ENCODE results near the gene PPARG.
"Not testable (repeated sequence)": the region's sequence is repeated elsewhere in the genome, so short reads cannot be mapped to it uniquely, and the experiment has no call there.

The PPARG gene

GRCh38 chr3:12479198-12479597 lies 190.3 kb downstream of the PPARG start:
- not testable (repeated sequence) for H3K4me3 ChIP-seq (ENCODE audit: low read depth in 1 of 5, low read length in 5 of 5); H3K9ac ChIP-seq (ENCODE audit: low read length in 5 of 5); H3K9me3 ChIP-seq (ENCODE audit: control insufficient read depth in 5 of 5, low read length in 5 of 5); H3K27me3 ChIP-seq (ENCODE audit: control insufficient read depth in 5 of 5, insufficient read depth in 4 of 5, low read length in 5 of 5); H3K36me3 ChIP-seq (ENCODE audit: control insufficient read depth in 5 of 5, insufficient read depth in 5 of 5, low read length in 5 of 5)
- peaks cover 11 to 49% (median 42%) of the 10 kb centered on the region in 5 donors for H3K4me1 ChIP-seq (ENCODE audit: control insufficient read depth in 5 of 5, insufficient read depth in 5 of 5, low read length in 5 of 5)
- peak overlapping the region; percentile 45 for H3K27ac ChIP-seq (ENCODE audit: low read depth, low read length)

GRCh38 chr3:12479919-12480427 lies 191.1 kb downstream of the PPARG start:
- peak overlapping the region in 2 of 5 donors; percentile 31 to 45 for H3K9ac ChIP-seq (ENCODE audit: low read length in 5 of 5)
- H3K9me3 ChIP-seq (ENCODE audit: control insufficient read depth in 5 of 5, low read length in 5 of 5): no peaks in the 10 kb centered on the region
- H3K27me3 ChIP-seq (ENCODE audit: control insufficient read depth in 5 of 5, insufficient read depth in 4 of 5, low read length in 5 of 5): no peaks in the 10 kb centered on the region
- peaks cover 12 to 55% (median 47%) of the 10 kb centered on the region in 5 donors for H3K4me1 ChIP-seq (ENCODE audit: control insufficient read depth in 5 of 5, insufficient read depth in 5 of 5, low read length in 5 of 5)
- H3K36me3 ChIP-seq (ENCODE audit: control insufficient read depth in 5 of 5, insufficient read depth in 5 of 5, low read length in 5 of 5): no peaks in the 10 kb centered on the region
- no peak overlapping the region for H3K4me3 ChIP-seq (ENCODE audit: low read depth in 1 of 5, low read length in 5 of 5)
- peak overlapping the region; percentile 45 for H3K27ac ChIP-seq (ENCODE audit: low read depth, low read length)

GRCh38 chr3:12483410-12483809 lies 194.5 kb downstream of the PPARG start:
- no peak overlapping the region for H3K27ac ChIP-seq (ENCODE audit: low read depth, low read length)
- H3K4me1 ChIP-seq (ENCODE audit: control insufficient read depth in 5 of 5, insufficient read depth in 5 of 5, low read length in 5 of 5): peaks cover 13 to 39% (median 35%) of the 10 kb centered on the region in 5 donors
- no peaks in the 10 kb centered on the region for H3K27me3 ChIP-seq (ENCODE audit: control insufficient read depth in 5 of 5, insufficient read depth in 4 of 5, low read length in 5 of 5)
- H3K9ac ChIP-seq (ENCODE audit: low read length in 5 of 5): peak overlapping the region in 2 of 5 donors; percentile 56 to 84
- peaks cover 0 to 3% (median 1%) of the 10 kb centered on the region in 5 donors for H3K36me3 ChIP-seq (ENCODE audit: control insufficient read depth in 5 of 5, insufficient read depth in 5 of 5, low read length in 5 of 5)
- H3K9me3 ChIP-seq (ENCODE audit: control insufficient read depth in 5 of 5, low read length in 5 of 5): no peaks in the 10 kb centered on the region
- H3K4me3 ChIP-seq (ENCODE audit: low read depth in 1 of 5, low read length in 5 of 5): peak overlapping the region; percentile 82 to 93 (median 89)

- Histone ChIP-seq H3K9me3 (ENCODE audit: control insufficient read depth in 5 of 5, low read length in 5 of 5) (no peaks in the 10 kb centered on the region), H3K27me3 (ENCODE audit: control insufficient read depth in 5 of 5, insufficient read depth in 4 of 5, low read length in 5 of 5) (no peaks in the 10 kb centered on the region), H3K4me1 (ENCODE audit: control insufficient read depth in 5 of 5, insufficient read depth in 5 of 5, low read length in 5 of 5) (peaks cover 13 to 37% (median 35%) of the 10 kb centered on the region in 5 donors), H3K4me3 (ENCODE audit: low read depth in 1 of 5, low read length in 5 of 5) (peak overlapping the region; percentile 82 to 93 (median 89)), H3K9ac (ENCODE audit: low read length in 5 of 5) (peak overlapping the region in 3 of 5 donors; percentile 31 to 84 (median 56)), H3K36me3 (ENCODE audit: control insufficient read depth in 5 of 5, insufficient read depth in 5 of 5, low read length in 5 of 5) (peaks cover 0 to 4% (median 3%) of the 10 kb centered on the region in 5 donors), H3K27ac (ENCODE audit: low read depth, low read length) (peak overlapping the region; percentile 82)
These were observed 195.0 kb downstream of the PPARG start for GRCh38 chr3:12483872-12484197.
